GM18511 (cell line): ENCODE results near the gene KRT4.

Experiments used
- ATAC-seq: cut with Tn5 transposase; IDR thresholded peaks from one replicate; pipeline ENCODE4 v1.9.1; 2021; ENCODE audit warnings: mild to moderate bottlenecking, moderate library complexity; ENCODE audit not compliant: unreplicated experiment

The KRT4 gene

DNA sequence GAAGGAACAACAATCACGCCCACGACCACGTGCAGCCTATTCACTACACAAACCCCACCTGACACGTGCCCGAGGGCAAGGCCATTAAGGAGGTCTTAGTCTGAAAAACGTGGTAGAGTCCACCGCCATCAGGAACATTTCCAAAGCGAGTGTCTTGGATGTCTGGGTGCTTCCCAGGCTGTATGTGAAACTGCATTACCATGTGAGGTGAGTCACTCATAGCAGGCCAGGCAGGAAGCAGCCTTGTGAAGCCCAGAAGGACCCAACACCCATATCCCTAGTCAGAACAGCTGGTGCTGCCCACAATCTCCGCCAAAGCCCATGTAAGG is 23.5 kb upstream of the KRT4 start:
- no peak for ATAC-seq

DNA sequence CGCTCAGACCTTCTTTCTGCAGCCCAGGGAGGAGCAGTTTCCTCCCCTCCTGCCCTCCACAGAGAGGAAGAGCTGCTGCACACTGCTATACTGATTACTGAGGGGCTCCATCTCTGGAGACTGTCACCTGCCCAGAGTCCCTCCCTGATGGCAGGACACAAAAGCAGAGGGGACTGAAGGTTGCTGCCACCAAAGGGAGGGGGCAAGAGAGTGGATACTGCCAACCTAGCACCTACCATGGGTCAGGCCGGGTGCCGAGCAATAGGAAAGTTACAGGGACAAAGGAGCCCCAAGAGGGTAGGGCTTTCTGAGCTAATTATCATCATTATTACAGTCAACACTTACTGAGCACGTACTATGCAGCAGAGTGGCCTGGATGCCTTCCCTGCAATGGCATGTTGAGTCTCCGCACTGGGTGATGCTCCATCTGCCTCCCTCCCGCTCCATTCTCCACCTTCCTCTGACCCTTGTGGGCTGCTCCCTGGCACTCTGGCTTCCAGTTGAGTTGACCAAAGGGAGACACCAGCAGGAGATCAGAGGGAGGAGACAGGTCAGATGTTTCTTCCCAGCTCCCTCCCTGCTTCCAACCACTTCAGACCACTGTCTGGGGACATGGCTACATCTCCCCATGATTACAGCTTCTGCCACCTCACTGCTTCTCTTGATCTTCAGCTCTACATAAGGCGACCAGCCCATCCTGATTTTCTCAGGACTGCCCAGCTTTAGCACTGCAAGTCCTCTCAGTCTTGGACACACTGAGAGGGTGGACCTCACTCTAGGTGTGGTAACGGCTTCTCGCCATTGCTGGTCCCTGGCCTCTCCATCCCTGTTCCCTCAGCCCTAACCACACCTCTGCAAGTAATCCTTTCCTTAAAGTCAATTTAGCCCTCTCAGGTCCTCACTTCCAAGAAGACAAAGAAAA is 22.8 kb upstream of the KRT4 start:
- ATAC-seq, result no peak

DNA sequence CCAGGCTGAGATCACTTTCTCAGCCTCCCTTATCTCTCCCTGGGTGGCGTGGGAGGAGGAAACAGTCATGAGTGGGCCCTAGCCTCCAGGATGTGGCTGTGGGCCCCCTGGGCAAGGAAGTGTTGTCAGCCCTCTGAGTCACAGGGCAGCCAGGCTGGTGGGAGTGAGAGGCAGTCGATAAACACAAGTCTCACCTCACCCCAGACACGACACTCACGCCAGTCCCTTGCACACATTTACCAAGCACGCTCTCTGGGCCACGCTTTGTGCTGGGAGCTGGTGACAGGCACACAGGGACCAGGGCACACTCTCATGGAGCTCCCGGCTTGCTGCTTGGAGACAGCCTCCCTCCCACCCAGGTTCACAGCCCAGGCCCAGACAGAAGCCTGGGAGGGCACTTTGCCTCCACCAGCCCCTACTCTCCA is 22.1 kb upstream of the KRT4 start:
- no peak for ATAC-seq

DNA sequence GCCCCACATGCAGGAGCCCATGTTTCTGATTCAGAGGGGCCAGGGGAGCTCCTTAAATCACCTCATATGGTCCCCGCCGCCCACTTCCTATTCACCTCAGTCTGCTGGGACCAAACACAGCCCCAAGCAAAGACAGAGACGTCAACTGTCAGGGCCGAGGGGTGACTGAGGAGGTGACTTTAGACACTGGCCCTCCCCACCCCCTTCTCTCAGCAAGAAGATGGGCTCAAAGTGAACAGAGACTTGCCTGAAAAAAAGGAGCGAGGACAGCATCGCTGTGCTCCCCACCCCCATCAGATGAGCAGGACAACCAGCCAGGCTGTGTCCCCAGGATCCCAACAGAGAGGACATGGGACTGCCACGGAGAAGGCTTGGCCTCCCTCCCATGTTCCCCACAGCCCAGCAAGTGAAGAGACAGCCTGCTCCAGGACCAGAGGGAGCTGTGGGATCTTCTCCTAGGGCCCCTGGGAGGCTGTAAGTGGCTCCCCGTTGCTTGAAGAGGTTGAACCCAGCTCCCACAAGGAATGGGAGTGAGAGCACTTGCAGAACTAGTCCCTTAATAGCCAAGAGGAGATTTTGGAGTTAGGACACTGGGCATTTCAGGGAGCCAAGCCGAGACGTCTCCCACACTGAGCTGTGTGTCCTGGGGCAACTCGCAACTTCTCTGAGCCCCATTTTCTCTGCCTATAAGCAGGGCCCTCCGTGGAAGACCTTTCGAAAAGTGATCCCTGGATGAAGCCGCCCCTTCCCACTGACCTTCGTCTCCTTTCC is 21.5 kb upstream of the KRT4 start:
- no peak for ATAC-seq

DNA sequence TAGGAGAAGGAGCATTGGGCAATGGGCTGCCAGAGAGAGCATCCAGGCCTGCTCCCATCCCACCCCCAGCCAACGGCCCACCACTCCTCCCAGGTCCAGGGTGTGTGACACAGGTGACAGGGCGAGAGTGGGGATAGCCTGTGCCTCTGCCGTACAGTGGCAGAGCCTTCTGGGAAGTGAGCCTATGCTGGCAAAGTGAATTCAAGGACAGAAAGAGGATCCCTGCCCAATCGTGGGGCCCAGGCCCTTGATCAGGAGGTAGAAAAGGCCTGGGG is 20.7 kb upstream of the KRT4 start:
- ATAC-seq, result no peak

DNA sequence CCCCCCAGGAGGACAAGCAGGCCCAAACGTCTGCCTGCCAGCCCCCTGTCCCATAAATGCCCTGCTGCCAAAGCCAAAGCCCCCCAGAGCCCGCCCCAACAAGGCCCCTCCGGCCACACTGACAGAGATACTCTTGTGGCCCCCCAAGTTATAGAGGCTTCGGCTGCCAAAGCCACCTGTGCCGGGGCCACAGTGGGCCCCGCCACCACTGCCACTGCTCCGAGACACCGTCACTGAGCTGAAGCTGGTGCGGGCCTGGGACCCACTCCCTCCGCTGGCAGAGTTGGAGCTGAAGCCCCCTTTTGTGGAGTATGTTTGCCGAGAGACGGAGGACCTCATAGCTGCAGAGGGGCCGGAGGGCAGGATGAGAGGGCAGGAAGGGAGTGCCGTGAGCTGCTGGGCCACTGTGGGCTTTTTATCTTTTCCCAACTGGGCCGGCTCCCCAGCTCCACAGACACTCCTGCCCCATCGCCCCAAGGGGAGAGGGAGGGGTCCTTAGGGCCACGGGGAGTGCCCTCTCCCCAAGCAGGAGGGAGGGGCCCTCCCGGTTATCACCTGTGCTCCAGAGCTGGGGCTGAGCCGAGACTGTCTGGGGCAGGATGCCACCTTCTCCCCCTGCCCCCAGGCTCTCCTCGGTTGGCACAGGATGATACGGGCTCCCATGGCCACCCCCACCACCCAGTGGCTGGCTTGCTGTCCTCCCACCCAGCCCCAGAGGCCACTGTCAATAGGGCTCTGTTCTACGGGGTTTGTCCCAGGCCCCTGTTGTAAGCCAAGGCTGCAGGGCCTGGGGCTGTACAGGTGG is 20.2 kb upstream of the KRT4 start, which contains the start of gene KRT79:
Gene KRT79 (minus strand): TSS at position 390 of the 805 bp plus-strand sequence. CDS start 51 bp downstream, at position 339.
- ATAC-seq, result no peak

DNA sequence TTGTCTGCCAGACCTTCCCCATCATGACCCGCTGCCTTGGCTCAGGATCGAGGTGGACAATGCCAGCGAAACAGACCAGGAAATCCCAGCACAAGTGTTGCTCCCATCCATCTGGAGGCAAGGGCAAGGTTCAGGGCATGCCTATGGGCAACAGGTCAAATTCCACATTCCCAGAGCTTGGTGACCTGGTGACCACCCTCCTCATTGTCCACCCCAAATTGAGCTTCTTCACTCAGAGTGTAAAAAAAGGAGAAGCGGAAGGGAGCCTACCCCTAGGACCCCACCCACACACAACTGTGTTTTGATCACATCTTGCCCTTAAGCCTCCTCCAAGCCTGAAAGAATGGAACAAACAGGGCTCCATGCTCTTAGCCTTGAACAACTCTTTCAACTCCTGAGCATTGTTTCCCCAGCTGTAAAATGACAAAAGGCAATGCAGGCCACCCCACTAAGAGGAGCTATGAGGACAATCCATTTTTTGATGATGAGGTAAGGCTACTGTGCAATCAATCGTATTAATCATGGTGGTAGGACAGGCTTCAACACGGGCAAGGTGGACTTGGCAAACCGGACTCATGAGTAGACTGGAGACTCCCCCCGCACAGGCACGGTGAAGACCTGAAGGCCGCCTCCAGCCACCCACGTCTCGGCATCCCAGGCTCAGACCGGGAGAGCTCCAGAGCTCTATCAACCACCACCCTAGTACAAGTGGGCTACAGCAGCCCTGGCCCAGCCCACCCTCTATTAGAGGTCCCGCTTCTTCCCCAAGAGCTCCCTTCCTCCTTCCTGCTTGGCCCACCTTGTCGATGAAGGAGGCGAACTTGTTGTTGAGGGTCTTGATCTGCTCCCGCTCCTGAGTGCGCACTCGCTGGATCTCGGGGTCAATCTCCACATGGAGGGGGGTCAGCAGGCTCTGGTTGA is 19.3 kb upstream of the KRT4 start:
- no peak for ATAC-seq

DNA sequence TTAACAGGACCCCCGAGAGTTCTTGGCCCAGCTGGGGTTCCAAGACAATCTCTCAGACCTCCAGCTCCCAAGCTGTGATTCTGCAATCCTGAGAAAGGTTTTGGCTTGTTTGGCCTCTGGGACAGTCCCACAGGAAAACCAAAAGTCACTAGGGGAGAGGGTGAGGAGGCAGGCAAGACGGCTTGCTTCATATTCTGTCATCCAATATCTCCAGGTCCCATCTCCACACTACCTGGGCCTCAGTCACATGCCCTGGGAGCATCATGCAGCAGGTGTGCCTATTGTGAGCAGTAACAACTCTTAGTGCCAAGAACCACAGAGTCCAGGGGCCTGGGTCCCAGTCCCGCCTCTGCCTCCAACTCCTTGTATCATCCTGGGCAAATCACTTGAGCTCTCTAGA is 18.5 kb upstream of the KRT4 start:
- no peak for ATAC-seq

DNA sequence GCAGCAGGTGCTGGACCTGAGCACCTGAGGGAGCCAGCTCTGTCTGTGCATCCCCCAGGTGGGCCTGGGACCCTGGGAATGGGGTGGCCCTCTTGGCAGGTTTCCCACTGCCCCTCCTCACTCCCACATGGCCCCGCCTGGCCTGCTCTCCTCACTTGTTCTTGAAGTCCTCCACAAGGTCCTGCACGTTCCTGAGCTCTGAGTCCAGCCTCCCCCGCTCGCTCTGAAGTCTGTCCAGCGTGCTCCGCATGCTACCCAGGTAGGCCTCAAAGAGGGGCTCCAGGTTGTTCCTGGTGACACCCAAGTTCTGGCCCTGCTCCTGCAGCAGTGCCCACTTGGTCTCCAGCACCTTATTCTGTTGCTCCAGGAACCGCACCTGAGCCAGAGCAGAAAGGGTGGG is 17.3 kb upstream of the KRT4 start:
- ATAC-seq, result no peak

DNA sequence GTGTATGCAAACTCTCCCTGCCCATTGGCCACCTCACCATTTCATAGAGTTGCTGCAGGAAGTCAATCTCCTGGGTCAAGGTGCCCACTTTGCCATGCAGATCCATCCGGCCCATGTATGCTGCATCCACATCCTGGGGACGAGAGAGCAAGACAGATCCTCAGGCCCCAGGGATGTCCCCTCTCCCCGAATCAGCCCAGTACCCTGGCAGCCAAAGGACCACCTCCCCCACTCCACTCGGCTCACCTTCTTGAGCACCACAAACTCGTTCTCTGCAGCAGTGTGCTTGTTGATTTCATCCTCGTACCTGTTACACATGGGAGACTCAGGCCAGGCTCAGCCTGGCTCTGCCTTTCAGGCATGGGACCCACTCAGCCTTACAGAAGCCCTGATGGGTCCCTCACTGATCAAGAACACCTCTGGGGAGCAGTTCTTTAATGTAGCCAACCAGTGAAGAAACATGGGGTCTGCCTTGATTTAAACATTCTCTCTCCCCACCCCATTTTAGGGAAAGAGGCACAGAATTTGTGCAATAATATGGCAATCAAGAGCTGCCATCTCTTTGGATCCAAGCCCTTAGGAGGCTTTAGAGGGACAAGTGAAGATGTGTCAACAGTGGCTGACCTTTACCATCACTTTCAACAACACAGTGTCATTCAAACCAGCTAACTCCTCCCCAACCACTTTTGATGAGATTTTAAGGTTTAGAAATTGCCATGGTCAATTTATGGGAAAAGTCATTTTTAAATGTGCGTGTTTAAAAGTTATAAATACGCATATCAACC is 16.3 kb upstream of the KRT4 start:
- no peak for ATAC-seq

DNA sequence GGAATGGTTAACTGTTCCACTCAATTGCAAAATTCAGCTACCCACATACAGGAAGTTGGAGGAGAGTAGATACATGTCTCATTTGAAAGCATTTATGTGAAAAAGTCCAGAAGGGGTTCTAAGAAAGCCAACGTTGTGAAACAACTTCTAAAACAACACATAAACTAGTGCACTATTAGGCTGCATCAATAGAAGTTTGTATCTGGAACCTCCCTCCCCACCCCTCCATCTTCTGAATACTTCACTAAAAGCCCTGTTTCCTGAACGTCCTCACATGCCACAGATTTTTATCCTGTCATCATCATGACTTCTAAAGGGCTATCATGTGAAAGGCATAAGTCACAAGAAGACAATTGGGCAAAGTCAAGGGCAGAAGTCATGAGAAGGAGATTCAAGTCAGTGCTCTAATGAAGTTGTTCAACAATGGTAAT is 14.7 kb upstream of the KRT4 start:
- ATAC-seq, result no peak

DNA sequence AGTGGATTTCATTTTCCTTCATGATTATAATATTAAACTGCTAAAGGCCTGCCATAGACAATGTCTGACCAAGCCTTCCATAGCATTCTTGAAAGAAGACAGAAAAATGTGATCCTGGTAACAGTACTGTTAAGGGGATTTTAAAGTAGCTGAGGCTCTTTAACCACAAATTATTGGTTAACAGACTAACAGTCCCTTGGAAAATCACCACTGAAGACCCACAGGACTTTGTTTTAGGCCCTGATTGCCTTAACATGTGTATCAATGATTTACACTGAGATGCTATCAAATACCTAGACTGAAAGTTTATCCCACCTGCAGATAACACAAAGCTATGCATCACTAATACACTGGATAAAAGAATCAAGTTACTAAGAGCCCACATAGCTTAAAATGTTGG is 14.2 kb upstream of the KRT4 start:
- ATAC-seq, result no peak

DNA sequence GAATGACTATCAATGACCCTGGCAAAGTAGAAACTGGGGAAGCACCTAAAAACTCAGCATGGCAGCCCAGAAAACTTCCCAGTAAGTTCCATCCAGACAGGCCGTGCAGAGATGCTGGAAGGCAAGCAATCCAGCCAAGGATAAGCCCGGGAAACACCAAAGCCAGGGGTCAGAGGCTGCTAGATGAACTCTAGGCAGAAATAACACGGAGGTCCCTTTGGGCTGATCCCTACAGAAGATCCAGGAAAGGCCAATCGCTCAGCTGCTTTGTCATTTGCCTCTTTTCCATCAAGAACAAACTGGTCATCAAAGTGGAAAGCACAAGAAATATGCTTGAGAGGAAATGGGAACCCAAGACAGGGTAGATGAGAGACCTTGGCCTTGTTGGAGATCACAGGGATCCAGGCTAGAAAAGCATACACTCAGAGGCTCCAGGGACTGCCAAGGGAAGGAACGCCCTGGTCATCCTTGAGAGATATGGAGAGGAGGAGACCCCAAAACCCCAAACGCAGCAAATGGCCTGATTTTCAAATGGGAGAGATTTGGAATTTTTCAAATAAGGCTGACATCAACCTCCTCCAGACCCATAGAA is 13.7 kb upstream of the KRT4 start:
- no peak for ATAC-seq

DNA sequence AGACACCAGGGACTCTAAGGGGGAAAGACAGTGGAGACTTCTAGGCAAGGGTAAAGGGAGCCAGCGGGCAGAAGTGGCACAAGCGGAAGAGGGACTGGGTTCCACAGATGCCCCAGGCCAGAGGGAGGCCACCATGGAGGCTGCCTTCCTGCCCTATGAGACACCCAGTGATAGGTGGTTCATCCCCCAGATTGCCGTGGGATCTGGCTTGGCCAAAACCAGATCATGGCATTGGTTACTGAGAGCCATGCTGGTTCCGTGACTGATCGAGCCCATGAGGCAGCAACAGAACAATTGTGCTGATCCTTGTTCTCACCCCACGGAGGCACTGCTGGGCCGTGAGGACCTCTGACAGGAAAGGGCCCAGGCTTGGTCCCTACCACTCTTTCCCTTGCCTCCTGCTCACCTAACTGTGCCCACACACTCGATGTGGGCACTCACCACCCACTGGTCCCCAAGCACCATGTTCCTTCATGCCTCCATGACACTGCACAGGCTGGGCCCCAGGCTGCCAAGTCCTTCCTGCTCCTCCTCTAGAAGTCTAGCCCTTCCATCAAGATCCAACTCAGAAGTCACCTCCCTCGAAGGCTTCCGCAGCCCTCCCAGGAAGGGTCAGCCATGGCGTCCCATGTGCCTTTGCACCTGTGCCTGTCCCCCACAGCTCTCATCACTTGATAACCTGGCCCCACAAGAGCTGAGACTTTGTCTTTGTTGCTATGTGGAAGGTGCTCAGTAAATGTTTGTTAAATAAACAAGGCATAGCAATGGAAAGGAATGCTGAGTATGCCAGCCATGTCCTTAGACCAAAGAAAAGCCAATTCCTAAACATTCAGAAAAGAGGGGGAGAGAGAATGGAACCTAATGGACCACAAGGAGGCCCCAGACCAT is 12.9 kb upstream of the KRT4 start:
- no peak for ATAC-seq

DNA sequence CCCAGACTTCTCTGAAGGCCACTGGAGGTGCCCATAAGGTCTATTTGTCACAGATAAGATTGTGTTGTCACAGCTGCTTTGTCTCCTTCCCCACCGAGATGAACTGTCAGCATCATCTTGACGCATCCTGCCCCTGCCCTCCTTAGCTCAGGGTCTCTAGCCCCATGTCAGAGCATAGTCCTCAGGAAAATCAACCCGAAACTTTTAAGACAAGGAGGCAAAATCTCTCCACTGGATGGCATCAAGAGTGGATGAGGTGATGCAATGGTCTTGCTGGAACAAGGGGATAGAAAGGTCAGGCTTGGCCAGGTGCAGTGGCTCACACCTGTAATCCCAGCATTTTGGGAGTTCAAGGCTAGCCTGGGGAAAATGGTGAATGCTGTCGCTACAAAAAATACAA is 12.0 kb upstream of the KRT4 start:
- ATAC-seq, result no peak

DNA sequence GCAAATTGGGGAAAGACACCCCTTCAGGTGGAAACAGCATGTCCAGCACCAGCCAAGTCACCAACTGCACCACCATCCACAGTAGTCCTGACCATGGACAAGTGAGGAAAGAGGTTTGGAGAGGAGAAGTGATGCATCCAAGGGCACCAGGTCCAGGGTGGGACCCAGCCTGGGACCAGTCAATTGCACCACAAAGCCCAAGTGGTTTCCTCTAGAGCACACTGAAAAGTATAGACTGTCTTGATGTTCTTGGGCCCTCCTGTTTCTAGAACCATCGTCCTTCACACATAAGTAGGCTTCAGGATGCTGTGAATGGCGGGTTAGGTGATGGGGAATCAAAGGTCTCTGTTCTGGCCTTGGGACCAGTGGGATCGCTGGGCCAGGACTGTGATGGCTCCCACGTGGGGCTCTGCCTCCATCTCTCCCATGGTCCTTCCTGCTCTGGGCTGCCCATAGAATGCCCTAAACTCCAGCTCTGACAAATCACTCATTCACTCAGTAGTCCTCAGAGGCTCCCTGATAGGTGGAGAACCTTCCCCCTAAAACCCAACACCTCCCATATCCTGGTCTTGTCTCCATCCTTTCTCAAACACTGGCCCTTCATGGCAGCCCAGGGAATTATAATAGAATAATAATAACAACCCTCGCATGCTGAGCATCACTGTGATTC is 11.0 kb upstream of the KRT4 start:
- ATAC-seq, result no peak

DNA sequence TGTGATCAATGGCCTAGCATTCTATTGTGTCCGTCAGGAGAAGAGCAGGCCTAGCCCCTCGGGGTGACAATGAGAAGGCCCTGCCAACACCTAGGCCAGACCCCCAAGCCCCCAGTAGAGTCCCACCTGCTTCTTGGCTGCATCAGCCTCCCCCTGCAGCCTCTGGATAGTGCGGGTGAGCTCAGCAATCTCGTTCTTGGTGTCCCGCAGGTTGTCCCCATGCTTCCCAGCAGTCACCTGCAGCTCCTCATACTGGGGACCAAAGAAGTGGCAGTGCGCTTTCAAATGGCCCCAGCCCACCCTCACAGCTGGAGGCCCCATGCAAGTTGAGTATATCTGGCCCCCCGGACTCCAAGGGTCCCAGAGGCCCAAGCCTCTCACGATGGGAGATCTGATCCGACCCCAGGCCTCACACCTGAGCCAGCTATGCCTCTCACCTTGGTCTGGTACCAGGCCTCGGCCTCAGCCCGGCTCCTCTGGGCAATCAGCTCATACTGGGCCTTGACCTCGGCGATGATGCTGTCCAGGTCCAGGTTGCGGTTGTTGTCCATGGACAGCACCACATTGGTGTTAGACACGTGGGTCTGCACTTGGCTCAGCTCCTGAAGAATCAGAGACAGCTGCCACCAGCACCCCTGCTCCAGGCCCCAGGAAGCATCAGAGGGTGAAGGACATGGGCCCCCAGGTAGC is 10.0 kb upstream of the KRT4 start:
- no peak for ATAC-seq
